Nephron (organoid): ENCODE measurements around the gene ELF3.

ENCODE experiments used
- H3K27ac Mint-ChIP-seq, 3 experiments: 2 replicates each; pipeline ENCODE4 v1.8.0; 2020; ENCODE audit warnings: mixed read lengths in 3 of 3, mild to moderate bottlenecking in 2 of 3, moderate library complexity in 1 of 3
- H3K27me3 Mint-ChIP-seq: 2 replicates; pipeline ENCODE4 v1.8.0; 2021; ENCODE audit warnings: low read depth, mild to moderate bottlenecking, moderate library complexity, mixed read lengths
- H3K36me3 Mint-ChIP-seq: 2 replicates; pipeline ENCODE4 v1.8.0; 2020; ENCODE audit warnings: low read depth, mixed read lengths
- H3K4me1 Mint-ChIP-seq: 2 replicates; pipeline ENCODE4 v1.8.0; 2020; ENCODE audit warnings: mixed read lengths
- H3K4me3 Mint-ChIP-seq, 3 experiments: 2 replicates each; pipeline ENCODE4 v1.8.0; 2020; ENCODE audit warnings: mild to moderate bottlenecking in 3 of 3, mixed read lengths in 3 of 3, moderate library complexity in 2 of 3
- H3K9me3 Mint-ChIP-seq: 2 replicates; pipeline ENCODE4 v1.8.0; 2020; ENCODE audit warnings: mixed read lengths
- TF ChIP-seq, protein P1 (sequence below), 3 experiments: fragments of 200-600 bp; sonication (generic); IDR thresholded peaks; one replicate each; pipeline ENCODE4 v1.5.0; 2021; ENCODE audit warnings: antibody characterized with exemption in 3 of 3; ENCODE audit not compliant: unreplicated experiment in 3 of 3

ELF3 gene

DNA sequence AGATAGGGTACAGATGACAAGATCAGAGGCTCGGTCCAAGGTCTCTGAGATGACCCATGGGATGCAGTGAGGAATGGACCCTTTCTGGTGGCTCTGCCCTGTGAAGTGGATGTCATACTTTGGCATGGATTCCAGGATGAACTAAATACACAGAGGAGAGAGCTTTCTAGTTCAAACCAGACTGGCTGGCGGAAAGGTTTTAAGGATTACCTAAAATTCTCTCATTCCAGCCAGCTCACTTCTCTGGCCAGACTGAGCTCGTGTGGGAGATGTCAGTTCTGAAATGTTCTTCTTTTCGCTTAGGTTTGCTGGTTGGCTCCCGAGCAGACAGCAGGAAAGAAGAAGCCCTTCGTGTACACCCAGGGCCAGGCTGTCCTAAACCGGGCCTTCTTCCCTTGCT lies 21.8 kb upstream of the ELF3 start:
- Mint-ChIP-seq H3K27ac (no peak overlapping the region), H3K4me3 (no peak overlapping the region), H3K36me3 (peaks cover 45% of the 10 kb centered on the region), H3K27me3 (no peaks in the 10 kb centered on the region), H3K9me3 (no peaks in the 10 kb centered on the region), H3K4me1 (peaks cover 13% of the 10 kb centered on the region)
- TF ChIP-seq, protein P1, sequence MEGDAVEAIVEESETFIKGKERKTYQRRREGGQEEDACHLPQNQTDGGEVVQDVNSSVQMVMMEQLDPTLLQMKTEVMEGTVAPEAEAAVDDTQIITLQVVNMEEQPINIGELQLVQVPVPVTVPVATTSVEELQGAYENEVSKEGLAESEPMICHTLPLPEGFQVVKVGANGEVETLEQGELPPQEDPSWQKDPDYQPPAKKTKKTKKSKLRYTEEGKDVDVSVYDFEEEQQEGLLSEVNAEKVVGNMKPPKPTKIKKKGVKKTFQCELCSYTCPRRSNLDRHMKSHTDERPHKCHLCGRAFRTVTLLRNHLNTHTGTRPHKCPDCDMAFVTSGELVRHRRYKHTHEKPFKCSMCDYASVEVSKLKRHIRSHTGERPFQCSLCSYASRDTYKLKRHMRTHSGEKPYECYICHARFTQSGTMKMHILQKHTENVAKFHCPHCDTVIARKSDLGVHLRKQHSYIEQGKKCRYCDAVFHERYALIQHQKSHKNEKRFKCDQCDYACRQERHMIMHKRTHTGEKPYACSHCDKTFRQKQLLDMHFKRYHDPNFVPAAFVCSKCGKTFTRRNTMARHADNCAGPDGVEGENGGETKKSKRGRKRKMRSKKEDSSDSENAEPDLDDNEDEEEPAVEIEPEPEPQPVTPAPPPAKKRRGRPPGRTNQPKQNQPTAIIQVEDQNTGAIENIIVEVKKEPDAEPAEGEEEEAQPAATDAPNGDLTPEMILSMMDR (IDR thresholded peaks at IDR 0.05; ENCODE audit: unreplicated experiment in 3 of 3): no peak

DNA sequence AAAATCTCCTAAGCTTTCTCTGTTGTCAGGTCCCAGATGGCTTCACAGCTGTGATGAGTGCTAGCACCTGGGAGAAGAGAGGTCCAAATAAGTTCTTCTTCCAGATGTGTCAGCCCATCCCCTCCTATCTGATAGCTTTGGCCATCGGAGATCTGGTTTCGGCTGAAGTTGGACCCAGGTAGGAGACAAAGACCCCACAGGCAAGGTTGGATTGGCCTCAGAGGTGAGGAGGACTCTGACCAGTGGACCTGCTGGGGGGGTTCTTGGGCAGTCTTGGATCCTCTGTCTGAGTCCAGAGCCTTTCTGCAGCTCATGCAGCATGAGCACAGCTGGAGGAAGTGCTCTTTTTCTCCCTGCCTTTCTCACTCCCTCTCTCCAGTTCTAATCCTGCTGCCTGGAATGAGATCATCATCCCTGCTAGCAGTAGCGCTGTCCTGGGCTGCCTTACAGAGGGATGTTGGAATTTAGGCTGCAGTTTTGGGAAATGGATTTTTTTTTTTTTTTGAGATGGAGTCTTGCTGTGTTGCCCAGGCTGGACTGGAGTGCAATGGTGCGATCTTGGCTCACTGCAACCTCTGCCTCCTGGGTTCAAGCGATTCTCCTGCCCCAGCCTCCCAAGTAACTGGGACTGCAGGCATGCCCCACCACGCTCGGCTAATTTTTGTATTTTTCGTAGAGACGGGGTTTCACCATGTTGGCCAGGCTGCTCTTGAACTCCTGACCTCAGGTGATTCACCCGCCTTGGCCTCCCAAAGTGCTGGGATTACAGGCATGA lies 20.8 kb upstream of the ELF3 start:
- H3K36me3 Mint-ChIP-seq: peaks cover 54% of the 10 kb centered on the region

DNA sequence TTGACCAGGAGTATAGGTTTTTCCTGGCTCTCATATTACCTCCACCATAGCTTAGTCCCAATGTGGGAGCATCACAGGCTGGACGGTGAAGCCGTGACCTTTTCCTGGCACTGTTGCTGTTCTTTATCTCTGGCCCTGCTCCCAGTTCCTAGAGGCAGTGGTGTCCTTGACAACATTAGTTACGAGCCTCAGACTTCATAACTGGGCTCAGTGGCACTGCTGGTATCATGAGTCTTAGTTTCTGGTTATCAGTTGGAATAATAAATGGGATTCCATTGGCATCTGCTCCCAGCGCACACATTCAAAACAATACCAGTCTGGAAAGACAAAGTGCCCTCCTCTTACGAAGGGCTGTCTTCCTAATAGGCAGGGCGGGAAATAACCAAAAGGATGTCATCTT lies 20.0 kb upstream of the ELF3 start:
- H3K9me3 Mint-ChIP-seq: no peaks in the 10 kb centered on the region
- H3K27me3 Mint-ChIP-seq: no peaks in the 10 kb centered on the region
- H3K4me1 Mint-ChIP-seq: peaks cover 6% of the 10 kb centered on the region
- H3K36me3 Mint-ChIP-seq: peaks cover 59% of the 10 kb centered on the region
- TF ChIP-seq, protein P1 (IDR thresholded peaks at IDR 0.05; ENCODE audit: unreplicated experiment in 3 of 3): no peak
- no peak overlapping the region for H3K27ac Mint-ChIP-seq
- no peak overlapping the region for H3K4me3 Mint-ChIP-seq

More for the DNA sequence above, 20.8 kb upstream of the ELF3 start:
- TF ChIP-seq, protein P1 (IDR thresholded peaks at IDR 0.05; ENCODE audit: unreplicated experiment in 3 of 3): no peak
- no peak overlapping the region for H3K4me3 Mint-ChIP-seq
- no peaks in the 10 kb centered on the region for H3K9me3 Mint-ChIP-seq
- no peak overlapping the region for H3K27ac Mint-ChIP-seq
- H3K27me3 Mint-ChIP-seq: no peaks in the 10 kb centered on the region
- H3K4me1 Mint-ChIP-seq: peaks cover 7% of the 10 kb centered on the region

DNA sequence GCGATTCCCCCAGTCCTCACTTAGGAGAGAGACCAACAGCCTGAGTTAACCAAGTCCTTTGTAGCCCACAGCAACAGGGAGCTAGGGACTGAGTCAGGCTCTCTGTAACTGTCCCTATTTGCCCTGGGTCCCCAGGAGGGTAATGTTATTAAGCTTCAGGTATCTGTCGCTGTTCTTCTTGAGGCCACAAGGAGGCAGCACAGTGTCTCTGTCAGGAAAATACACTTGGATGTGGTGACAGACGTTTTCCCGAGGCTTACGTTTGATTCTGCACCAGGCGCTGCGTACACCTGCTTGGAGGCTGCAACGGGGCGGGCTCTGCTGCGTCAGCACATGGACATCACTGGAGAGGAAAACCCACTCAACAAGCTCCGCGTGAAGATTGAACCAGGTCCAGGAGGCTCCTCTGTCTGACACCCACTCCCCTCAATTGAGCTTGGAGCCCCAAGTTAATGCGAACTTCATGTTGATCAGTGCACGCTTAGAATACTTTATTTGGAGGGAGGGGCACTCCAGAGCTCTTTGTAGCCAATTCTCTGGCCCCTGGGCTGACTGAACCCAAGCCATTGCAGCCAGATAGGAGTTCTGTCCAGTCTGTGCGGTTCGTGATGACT lies 10.7 kb upstream of the ELF3 start:
- Mint-ChIP-seq H3K9me3 (no peaks in the 10 kb centered on the region), H3K36me3 (peaks cover 86% of the 10 kb centered on the region), H3K27me3 (no peaks in the 10 kb centered on the region), H3K4me1 (no peaks in the 10 kb centered on the region), H3K4me3 (no peak overlapping the region), H3K27ac (peak overlapping the region in 1 of 3 experiments; percentile 29)
- TF ChIP-seq, protein P1 (IDR thresholded peaks at IDR 0.05; ENCODE audit: unreplicated experiment in 3 of 3): peak; percentile 56 to 69 (median 63)

DNA sequence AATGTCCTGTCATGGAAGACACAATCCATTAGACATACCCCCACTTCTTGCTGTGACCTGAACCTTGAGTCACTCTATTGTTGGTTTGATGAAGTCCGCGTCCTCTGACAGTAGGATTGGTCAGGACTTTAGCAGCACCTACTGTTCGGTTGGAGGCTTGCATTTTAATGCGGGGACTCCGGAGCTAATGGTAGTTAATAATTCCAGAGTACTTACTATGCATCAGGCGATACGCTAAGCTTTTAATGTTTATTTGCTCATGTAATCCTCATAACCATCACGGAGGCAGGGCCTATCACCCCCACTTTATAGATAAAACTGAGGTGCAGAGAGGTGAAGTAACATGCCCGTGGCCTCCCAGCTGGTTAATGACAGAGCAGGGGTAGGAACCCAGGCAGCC lies 7.9 kb upstream of the ELF3 start:
- Mint-ChIP-seq H3K4me3 (no peak overlapping the region), H3K9me3 (no peaks in the 10 kb centered on the region), H3K27ac (peak overlapping the region in 1 of 3 experiments; percentile 72), H3K4me1 (no peaks in the 10 kb centered on the region), H3K27me3 (no peaks in the 10 kb centered on the region), H3K36me3 (peaks cover 79% of the 10 kb centered on the region)
- TF ChIP-seq, protein P1 (IDR thresholded peaks at IDR 0.05; ENCODE audit: unreplicated experiment in 3 of 3): no peak
